ENCODE data around the gene DCAF5.
"Not testable (repeated sequence)": the region's sequence is repeated elsewhere in the genome, so short reads cannot be mapped to it uniquely, and the experiment has no call there.

Gene DCAF5

GRCh38 chr14:69190191-69190590 lies 37.3 kb upstream of the DCAF5 start:
- ATAC-seq (ENCODE audit: low read depth) (no peak), DNase-seq (ENCODE audit: low spot score) (no peak)
- Histone ChIP-seq H3K36me3 (ENCODE audit: low read depth) (0 out of 2 replicates have a peak, but pooled peaks cover 7% of the 10 kb centered on the region), H3K4me3 (ENCODE audit: severe bottlenecking) (no peak overlapping the region), H3K9me3 (ENCODE audit: severe bottlenecking) (no peaks in the 10 kb centered on the region), H3K27me3 (ENCODE audit: insufficient read depth, poor library complexity, severe bottlenecking) (no peaks in the 10 kb centered on the region), H3K4me1 (ENCODE audit: insufficient read depth, poor library complexity, severe bottlenecking) (peaks cover 16% of the 10 kb centered on the region), H3K27ac (ENCODE audit: poor library complexity, severe bottlenecking) (no peak overlapping the region)
- TF ChIP-seq CTCF (IDR thresholded peaks at IDR 0.05; ENCODE audit: poor library complexity, severe bottlenecking) = no peak

- Histone ChIP-seq H3K27me3 (ENCODE audit: insufficient read depth, poor library complexity, severe bottlenecking) (no peaks in the 10 kb centered on the region), H3K9me3 (ENCODE audit: severe bottlenecking) (no peaks in the 10 kb centered on the region), H3K4me3 (ENCODE audit: severe bottlenecking) (no peak overlapping the region), H3K36me3 (ENCODE audit: low read depth) (no peaks in the 10 kb centered on the region), H3K4me1 (ENCODE audit: insufficient read depth, poor library complexity, severe bottlenecking) (no peaks in the 10 kb centered on the region), H3K27ac (ENCODE audit: poor library complexity, severe bottlenecking) (no peak overlapping the region)
- DNase-seq (ENCODE audit: low spot score) (no peak), ATAC-seq (ENCODE audit: low read depth) (peak; percentile 36; the same call in 2 of the 3 replicates)
- TF ChIP-seq CTCF (IDR thresholded peaks at IDR 0.05; ENCODE audit: poor library complexity, severe bottlenecking) = no peak
These were observed 30.8 kb upstream of the DCAF5 start for GRCh38 chr14:69183735-69184134.

GRCh38 chr14:69182580-69182979 lies 29.7 kb upstream of the DCAF5 start:
- H3K27me3 ChIP-seq (ENCODE audit: insufficient read depth, poor library complexity, severe bottlenecking); H3K36me3 ChIP-seq (ENCODE audit: low read depth); H3K4me1 ChIP-seq (ENCODE audit: insufficient read depth, poor library complexity, severe bottlenecking); DNase-seq (ENCODE audit: low spot score); ATAC-seq (ENCODE audit: low read depth); H3K9me3 ChIP-seq (ENCODE audit: severe bottlenecking); H3K27ac ChIP-seq (ENCODE audit: poor library complexity, severe bottlenecking); H3K4me3 ChIP-seq (ENCODE audit: severe bottlenecking): not testable (repeated sequence)

GRCh38 chr14:69181491-69181890 lies 28.6 kb upstream of the DCAF5 start:
- no peak for DNase-seq (ENCODE audit: low spot score)
- Histone ChIP-seq H3K4me3 (ENCODE audit: severe bottlenecking) (no peak overlapping the region), H3K27me3 (ENCODE audit: insufficient read depth, poor library complexity, severe bottlenecking) (no peaks in the 10 kb centered on the region), H3K27ac (ENCODE audit: poor library complexity, severe bottlenecking) (no peak overlapping the region), H3K4me1 (ENCODE audit: insufficient read depth, poor library complexity, severe bottlenecking) (no peaks in the 10 kb centered on the region), H3K36me3 (ENCODE audit: low read depth) (no peaks in the 10 kb centered on the region), H3K9me3 (ENCODE audit: severe bottlenecking) (no peaks in the 10 kb centered on the region)
- no peak for ATAC-seq (ENCODE audit: low read depth)
- no peak for TF ChIP-seq CTCF (IDR thresholded peaks at IDR 0.05; ENCODE audit: poor library complexity, severe bottlenecking)

GRCh38 chr14:69175130-69175529 lies 22.2 kb upstream of the DCAF5 start:
- peaks cover 4% of the 10 kb centered on the region for H3K27me3 ChIP-seq (ENCODE audit: insufficient read depth, poor library complexity, severe bottlenecking)
- H3K36me3 ChIP-seq (ENCODE audit: low read depth) = no peaks in the 10 kb centered on the region
- no peak for DNase-seq (ENCODE audit: low spot score)
- no peak for TF ChIP-seq CTCF (IDR thresholded peaks at IDR 0.05; ENCODE audit: poor library complexity, severe bottlenecking)
- ATAC-seq (ENCODE audit: low read depth) = no peak
- H3K4me1 ChIP-seq (ENCODE audit: insufficient read depth, poor library complexity, severe bottlenecking) = no peaks in the 10 kb centered on the region
- no peak overlapping the region for H3K4me3 ChIP-seq (ENCODE audit: severe bottlenecking)
- no peaks in the 10 kb centered on the region for H3K9me3 ChIP-seq (ENCODE audit: severe bottlenecking)
- no peak overlapping the region for H3K27ac ChIP-seq (ENCODE audit: poor library complexity, severe bottlenecking)
